A549 (cell line): Measurements from ENCODE around the gene FBRSL1.

Source experiments
- CEBPB ChIP-seq, 2 experiments: fragments of >200 bp in 1 of 2; sonication (Bioruptor Twin) in 1 of 2; formaldehyde crosslinking in 1 of 2; IDR thresholded peaks; 2 replicates each; pipeline ENCODE4 v1.6.1; 2012 to 2016
- CHD2 ChIP-seq: fragments of 150-350 bp; IDR thresholded peaks from 2 replicates; pipeline ENCODE4 v1.6.1; 2014; ENCODE audit warnings: low read length; ENCODE audit not compliant: partially characterized antibody
- CTCF ChIP-seq: fragments of >200 bp; sonication (Bioruptor Twin); formaldehyde crosslinking; IDR thresholded peaks from 3 replicates; pipeline ENCODE4 v1.5.1; 2016
- FOSB ChIP-seq: fragments of 250-450 bp; sonication (Bioruptor Pico); IDR thresholded peaks from 2 replicates; pipeline ENCODE4 v1.5.0; 2020; ENCODE audit warnings: mild to moderate bottlenecking, moderate library complexity
- HDAC2 ChIP-seq: fragments of 200-600 bp; sonication (generic); IDR thresholded peaks from 2 replicates; pipeline ENCODE4 v1.6.1; 2016
- HOXB13 ChIP-seq: fragments of 250-450 bp; sonication (Bioruptor Pico); IDR thresholded peaks from 2 replicates; pipeline ENCODE4 v1.5.0; 2020; ENCODE audit warnings: low read depth, mild to moderate bottlenecking, moderate library complexity
- JUN ChIP-seq, 2 experiments: fragments of >200 bp; sonication (Bioruptor Twin); formaldehyde crosslinking; IDR thresholded peaks; 2 replicates in 1 of 2; 3 replicates in 1 of 2; pipeline ENCODE4 v1.6.1; 2016 to 2017
- POLR2A ChIP-seq: IDR thresholded peaks from 2 replicates; pipeline ENCODE4 v1.6.1; 2012; ENCODE audit warnings: mild to moderate bottlenecking, low read length
- RAD21 ChIP-seq, 2 experiments: fragments of >200 bp in 1 of 2; sonication (Bioruptor Twin) in 1 of 2; formaldehyde crosslinking in 1 of 2; IDR thresholded peaks in 1 of 2; conservative IDR thresholded peaks in 1 of 2; 2 replicates in 1 of 2; 3 replicates in 1 of 2; pipeline ENCODE4 v1.6.1; 2012 to 2018; ENCODE audit warnings: inconsistent platforms in 1 of 2

- TF ChIP-seq HOXB13 (CRISPR knock-in tag): no peak
- TF ChIP-seq CTCF: no peak
- TF ChIP-seq HDAC2: no peak
- no peak for TF ChIP-seq CEBPB (IDR thresholded peaks at IDR 0.05)
- no peak for TF ChIP-seq JUN (IDR thresholded peaks at IDR 0.05)
- TF ChIP-seq RAD21 (conservative IDR thresholded peaks at IDR 0.05 in 1 of 2, IDR thresholded peaks at IDR 0.05 in 1 of 2): no peak
- TF ChIP-seq POLR2A: no peak; the same call in 1 of the 2 replicates
- no peak for TF ChIP-seq CHD2
- no peak for TF ChIP-seq FOSB (CRISPR knock-in tag)
Measured at GRCh38 chr12:132455565-132455964, 34.4 kb upstream of the FBRSL1 start.
